PC-3 (cell line): ENCODE data around the gene C3orf52. TPM values are rescaled to one million over a fixed set of nuclear protein-coding genes. Genes with fewer than 3 reads are reported as not detected.

Source experiments
- ATAC-seq: fragments of 200-7000 bp; cut with Tn5 transposase; 2 replicates; pipeline ENCODE4 v1.9.1; 2020; ENCODE audit warnings: mild to moderate bottlenecking, moderate library complexity
- BruUV-seq: library from RNA; stranded (reverse); fragments of 400-500 nt; replicated peaks from 2 replicates; lab custom pipeline; 2021; lab: Mats Ljungman, UMichigan
- CTCF ChIA-PET: fragments of 300-600 bp; sonication (Branson Sonifier 250); formaldehyde crosslinking; loops from one replicate; lab custom pipeline; 2022; ENCODE audit warnings: antibody characterized with exemption; lab: Charles Lee
- POLR2A ChIA-PET: fragments of 300-600 bp; sonication (Branson Sonifier 250); formaldehyde crosslinking; loops from one replicate; lab custom pipeline; 2022; ENCODE audit warnings: antibody characterized with exemption; ENCODE audit not compliant: unreplicated experiment; lab: Charles Lee
- DNase-seq: peaks from one replicate; pipeline ENCODE4 v3.0.0-alpha.2; 2015
- H2AFZ ChIP-seq: fragments of 300-600 bp; sonication (generic); 2 replicates; pipeline ENCODE4 v1.6.0; 2016; ENCODE audit warnings: antibody characterized with exemption, low read length
- H3F3A ChIP-seq: fragments of 300-600 bp; sonication (generic); one replicate; pipeline ENCODE4 v1.6.0; 2017; ENCODE audit warnings: antibody characterized with exemption, low read length, control low read depth, mild to moderate bottlenecking; ENCODE audit not compliant: unreplicated experiment
- H3K27ac ChIP-seq: fragments of 300-600 bp; sonication (generic); 2 replicates; pipeline ENCODE4 v1.5.1; 2016; ENCODE audit warnings: mild to moderate bottlenecking, low read length
- H3K27me3 ChIP-seq: fragments of 300-600 bp; sonication (generic); 2 replicates; pipeline ENCODE4 v1.6.1; 2016; ENCODE audit warnings: low read length, mixed read lengths
- H3K36me3 ChIP-seq: fragments of 300-600 bp; sonication (generic); 2 replicates; pipeline ENCODE4 v1.6.1; 2016; ENCODE audit warnings: low read depth, mixed run types, low read length, mixed read lengths
- H3K4me1 ChIP-seq: fragments of 300-600 bp; sonication (generic); 2 replicates; pipeline ENCODE4 v1.5.1; 2016; ENCODE audit warnings: low read length; ENCODE audit not compliant: insufficient read depth
- H3K4me2 ChIP-seq: fragments of 300-600 bp; sonication (generic); 2 replicates; pipeline ENCODE4 v1.6.0; 2016; ENCODE audit warnings: low read length
- H3K4me3 ChIP-seq: fragments of 300-600 bp; sonication (generic); 2 replicates; pipeline ENCODE4 v1.5.1; 2016; ENCODE audit warnings: mild to moderate bottlenecking, low read length, mixed read lengths
- H3K79me2 ChIP-seq: fragments of 300-600 bp; sonication (generic); 2 replicates; pipeline ENCODE4 v1.6.1; 2017; ENCODE audit warnings: low read length, mixed read lengths
- H3K9ac ChIP-seq: fragments of 300-600 bp; sonication (generic); 2 replicates; pipeline ENCODE4 v1.6.0; 2016; ENCODE audit warnings: mild to moderate bottlenecking, low read length
- H3K9me2 ChIP-seq: fragments of 300-600 bp; sonication (generic); replicated peaks from 2 replicates; pipeline ENCODE4 v1.6.1; 2016; ENCODE audit warnings: mixed run types, low read length, mixed read lengths
- H3K9me3 ChIP-seq: fragments of 300-600 bp; sonication (generic); 2 replicates; pipeline ENCODE4 v1.6.1; 2016; ENCODE audit warnings: low read length, mixed read lengths
- H4K20me1 ChIP-seq: fragments of 300-600 bp; sonication (generic); 2 replicates; pipeline ENCODE4 v1.6.1; 2016; ENCODE audit warnings: low read length, mixed read lengths
- EZH2 ChIP-seq: fragments of 300-600 bp; sonication (generic); IDR thresholded peaks from one replicate; pipeline ENCODE4 v1.6.1; 2017; ENCODE audit warnings: antibody characterized with exemption, mild to moderate bottlenecking, low read length; ENCODE audit not compliant: unreplicated experiment
- EZH2phosphoT487 ChIP-seq: fragments of 300-600 bp; sonication (generic); IDR thresholded peaks from 2 replicates; pipeline ENCODE4 v1.6.1; 2018; ENCODE audit warnings: mild to moderate bottlenecking, antibody characterized with exemption, low read length, borderline replicate concordance
- intact Hi-C: fragments of 100-400 bp; cut with micrococcal nuclease; formaldehyde crosslinking; loops from 2 replicates; pipeline ENCODE4 v1.9.0; 2023
- total RNA-seq: library from RNA; depleted of rRNA; stranded (reverse); fragments of >200 nt; gene quantifications from 2 replicates; pipeline ENCODE4 v1.2.3, GENCODE V29; 2014
- TF ChIP-seq, protein P1 (sequence below): fragments of 300-600 bp; sonication (generic); conservative IDR thresholded peaks from 2 replicates; pipeline ENCODE4 v1.5.1; 2017; ENCODE audit warnings: antibody characterized with exemption, low read depth, mild to moderate bottlenecking, low read length

The C3orf52 gene
- total RNA-seq, 1 experiment from 2014 or later, result 16.7 TPM

DNA sequence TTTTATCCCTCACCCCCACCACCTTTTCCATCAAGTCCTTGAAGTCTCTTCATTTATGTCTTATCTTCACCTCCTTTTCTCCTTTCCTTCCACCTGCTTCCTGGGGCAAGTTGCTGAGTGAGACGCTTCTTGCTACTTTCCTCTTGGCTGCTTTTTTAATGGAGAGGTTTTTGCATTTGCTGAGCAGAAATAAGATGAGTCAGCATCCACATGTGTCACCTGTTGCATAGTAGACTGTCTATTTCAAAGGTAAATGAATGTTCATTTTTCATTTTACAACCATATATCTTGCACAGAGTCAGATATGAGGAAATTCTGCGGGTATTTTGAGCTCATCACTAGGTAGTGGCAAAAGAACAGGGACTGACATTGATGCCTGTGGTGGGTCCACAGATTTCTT, 18.6 kb downstream of the C3orf52 start:
- no peaks in the 10 kb centered on the region for H3K9me3 ChIP-seq
- no peaks in the 10 kb centered on the region for H3K9me2 ChIP-seq
- DNase-seq (no peak), ATAC-seq (no peak)
- CTCF ChIA-PET, result no interaction called here
- H3K4me1 ChIP-seq, result peaks cover 34% of the 10 kb centered on the region
- no peaks in the 10 kb centered on the region for H3K27me3 ChIP-seq
- POLR2A ChIA-PET, result no interaction called here
- no peak overlapping the region for H3K9ac ChIP-seq
- H2AFZ ChIP-seq, result no peak overlapping the region
- H3K4me2 ChIP-seq, result no peak overlapping the region
- H4K20me1 ChIP-seq, result peaks cover 4% of the 10 kb centered on the region; the same call in 1 of the 2 replicates
- no peak for TF ChIP-seq EZH2
- no peak overlapping the region for H3K27ac ChIP-seq
- H3K4me3 ChIP-seq, result no peak overlapping the region
- H3K36me3 ChIP-seq, result peaks cover 34% of the 10 kb centered on the region
- peaks cover 15% of the 10 kb centered on the region for H3K79me2 ChIP-seq
- intact Hi-C loops, result no loop called here
- no TSS peak for BruUV-seq
- H3F3A ChIP-seq, result no peaks in the 10 kb centered on the region

DNA sequence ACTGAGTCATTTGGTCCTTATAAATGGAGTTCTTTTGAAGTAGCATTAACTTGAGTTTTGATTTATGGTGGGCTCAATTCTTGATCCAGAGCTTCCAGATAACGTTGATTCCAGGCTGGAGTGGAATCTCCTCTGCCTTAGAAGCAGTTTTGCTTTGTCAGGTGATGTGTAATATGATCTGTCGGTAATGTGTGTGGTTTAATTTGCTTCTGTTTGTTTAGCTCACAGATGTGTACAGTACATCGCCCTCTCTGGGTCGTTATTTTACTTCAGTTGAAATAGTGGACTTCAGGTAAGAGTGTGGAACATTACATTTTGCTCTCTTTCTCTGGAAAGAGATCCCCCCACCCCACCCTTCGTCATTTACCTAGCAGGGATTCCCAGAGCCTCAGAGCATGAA, 23.1 kb downstream of the C3orf52 start:
- no peak overlapping the region for H3K27ac ChIP-seq
- no peak overlapping the region for H2AFZ ChIP-seq
- H3K79me2 ChIP-seq, result no peaks in the 10 kb centered on the region
- H3F3A ChIP-seq, result no peaks in the 10 kb centered on the region
- BruUV-seq, result no TSS peak
- peaks cover 4% of the 10 kb centered on the region; the same call in 1 of the 2 replicates for H4K20me1 ChIP-seq
- no peak for TF ChIP-seq EZH2phosphoT487
- TF ChIP-seq, protein P1, sequence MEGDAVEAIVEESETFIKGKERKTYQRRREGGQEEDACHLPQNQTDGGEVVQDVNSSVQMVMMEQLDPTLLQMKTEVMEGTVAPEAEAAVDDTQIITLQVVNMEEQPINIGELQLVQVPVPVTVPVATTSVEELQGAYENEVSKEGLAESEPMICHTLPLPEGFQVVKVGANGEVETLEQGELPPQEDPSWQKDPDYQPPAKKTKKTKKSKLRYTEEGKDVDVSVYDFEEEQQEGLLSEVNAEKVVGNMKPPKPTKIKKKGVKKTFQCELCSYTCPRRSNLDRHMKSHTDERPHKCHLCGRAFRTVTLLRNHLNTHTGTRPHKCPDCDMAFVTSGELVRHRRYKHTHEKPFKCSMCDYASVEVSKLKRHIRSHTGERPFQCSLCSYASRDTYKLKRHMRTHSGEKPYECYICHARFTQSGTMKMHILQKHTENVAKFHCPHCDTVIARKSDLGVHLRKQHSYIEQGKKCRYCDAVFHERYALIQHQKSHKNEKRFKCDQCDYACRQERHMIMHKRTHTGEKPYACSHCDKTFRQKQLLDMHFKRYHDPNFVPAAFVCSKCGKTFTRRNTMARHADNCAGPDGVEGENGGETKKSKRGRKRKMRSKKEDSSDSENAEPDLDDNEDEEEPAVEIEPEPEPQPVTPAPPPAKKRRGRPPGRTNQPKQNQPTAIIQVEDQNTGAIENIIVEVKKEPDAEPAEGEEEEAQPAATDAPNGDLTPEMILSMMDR, result no peak
- TF ChIP-seq EZH2, result no peak
- ATAC-seq (peak; percentile 64), DNase-seq (peak; percentile 29)
- peaks cover 13% of the 10 kb centered on the region for H3K4me1 ChIP-seq
- intact Hi-C loops, result no loop called here
- no peaks in the 10 kb centered on the region for H3K9me3 ChIP-seq
- ChIA-PET POLR2A (no interaction called here), CTCF (no interaction called here)
- H3K36me3 ChIP-seq, result peaks cover 47% of the 10 kb centered on the region
- no peak overlapping the region for H3K4me3 ChIP-seq
- H3K9me2 ChIP-seq, result no peaks in the 10 kb centered on the region
- H3K27me3 ChIP-seq, result no peaks in the 10 kb centered on the region
- H3K4me2 ChIP-seq, result peak overlapping the region; percentile 4; the same call in 1 of the 2 replicates
- no peak overlapping the region for H3K9ac ChIP-seq

DNA sequence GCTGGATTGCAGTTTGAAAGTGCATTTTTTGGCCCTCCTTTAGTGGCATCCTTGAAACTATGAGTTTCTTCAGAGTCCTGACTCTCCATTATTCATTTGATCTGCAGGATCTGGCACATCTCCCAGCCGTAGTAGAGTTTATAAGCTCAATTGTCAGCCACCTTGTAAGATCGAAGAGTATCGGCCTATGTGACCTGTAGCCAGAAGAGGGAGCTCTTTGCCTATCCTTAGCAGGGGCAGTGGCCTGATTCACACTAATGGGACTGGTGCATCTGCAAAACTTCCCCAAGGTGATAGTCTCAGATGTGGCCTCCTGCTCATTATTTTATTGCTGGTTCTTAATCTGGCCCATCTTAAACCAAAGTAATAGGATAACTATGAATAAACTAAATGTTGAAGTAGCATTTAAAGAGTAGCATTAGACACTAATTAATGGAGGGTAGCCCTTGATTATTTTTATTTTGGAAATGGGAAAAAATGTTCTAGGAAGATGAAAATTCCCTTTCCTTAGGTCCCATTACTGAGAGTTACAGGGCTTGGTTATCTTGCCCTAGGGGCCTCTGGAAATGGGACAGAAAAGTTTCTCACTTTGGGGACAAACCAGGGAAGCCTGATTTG, 25.7 kb downstream of the C3orf52 start:
- peaks cover 13% of the 10 kb centered on the region for H3K4me1 ChIP-seq

More for the DNA sequence above, 25.7 kb downstream of the C3orf52 start:
- intact Hi-C loops, result loop anchor here (1.0 kb wide), 1 partner anchor 181 kb away; no protein-coding TSS in a partner anchor
- no peaks in the 10 kb centered on the region for H3K27me3 ChIP-seq
- no TSS peak for BruUV-seq
- no peak overlapping the region for H3K27ac ChIP-seq
- POLR2A ChIA-PET, result interaction anchor here (1.0 kb wide), 1 partner anchor 25 kb away, joined by 3 read pairs; no protein-coding TSS in a partner anchor
- DNase-seq (peak; percentile 89), ATAC-seq (peak; percentile 95)
- H4K20me1 ChIP-seq, result peaks cover 4% of the 10 kb centered on the region; the same call in 1 of the 2 replicates
- H2AFZ ChIP-seq, result no peak overlapping the region
- H3K79me2 ChIP-seq, result no peaks in the 10 kb centered on the region
- H3K9me2 ChIP-seq, result no peaks in the 10 kb centered on the region
- TF ChIP-seq EZH2, result no peak
- TF ChIP-seq, protein P1, result peak; percentile 94
- no peak overlapping the region for H3K4me2 ChIP-seq
- H3K9ac ChIP-seq, result no peak overlapping the region
- H3K4me3 ChIP-seq, result no peak overlapping the region
- H3F3A ChIP-seq, result no peaks in the 10 kb centered on the region
- CTCF ChIA-PET, result interaction anchor here (0.5 to 1.3 kb wide), 20 partner anchors 10 to 874 kb away, joined by 3 to 23 read pairs (median 4); partner anchors contain the start of genes ABHD10 and SLC9C1
- H3K9me3 ChIP-seq, result no peaks in the 10 kb centered on the region
- H3K36me3 ChIP-seq, result peaks cover 41% of the 10 kb centered on the region
